ENCODE results near the gene TPM2.

- TF ChIP-seq CTCF (IDR thresholded peaks at IDR 0.05; ENCODE audit: insufficient read depth, low read length, poor library complexity, severe bottlenecking) (no peak), EZH2phosphoT487 (conservative IDR thresholded peaks at IDR 0.05; ENCODE audit: low read length) (no peak)
Measured at GRCh38 chr9:35656831-35657545, 32.7 kb downstream of the TPM2 start.
